Activated CD4-positive, alpha-beta T cell treated with anti-CD3 and anti-CD28 coated beads, Interleukin-2, amount 50 U/mL, for 24 hours (primary cell): ENCODE data around the gene NKX2-2.

Experiments
- DNase-seq, 2 donors: peaks; one replicate each; pipeline ENCODE4 v3.0.0-alpha.2; 2020; ENCODE audit warnings: low read depth in 1 of 2, low spot score in 1 of 2

NKX2-2 gene

GRCh38 chr20:21522481-21523280 lies 8.8 kb upstream of the NKX2-2 start:
- no peak for DNase-seq

- DNase-seq, result no peak
Measured at GRCh38 chr20:21521596-21522480, 8.0 kb upstream of the NKX2-2 start.

- no peak for DNase-seq
Measured at GRCh38 chr20:21520702-21521595, 7.1 kb upstream of the NKX2-2 start.

- no peak for DNase-seq
Measured at GRCh38 chr20:21519136-21519584, 5.3 kb upstream of the NKX2-2 start.

- DNase-seq, result no peak
Measured at GRCh38 chr20:21518292-21518991, 4.6 kb upstream of the NKX2-2 start.

- DNase-seq, result no peak
Measured at GRCh38 chr20:21517566-21518277, 3.9 kb upstream of the NKX2-2 start.

GRCh38 chr20:21516861-21517565 lies 3.1 kb upstream of the NKX2-2 start:
- no peak for DNase-seq

GRCh38 chr20:21516180-21516567 lies 2.3 kb upstream of the NKX2-2 start:
- no peak for DNase-seq

GRCh38 chr20:21515300-21516179 lies 1.7 kb upstream of the NKX2-2 start:
- no peak for DNase-seq

GRCh38 chr20:21514553-21515251 lies 838 bp upstream of the NKX2-2 start:
- DNase-seq, result no peak

GRCh38 chr20:21513181-21513663 lies 642 bp downstream of the NKX2-2 start:
- DNase-seq, result no peak

- DNase-seq, result no peak
Measured at GRCh38 chr20:21512634-21513180, 1.2 kb downstream of the NKX2-2 start.

- no peak for DNase-seq
Measured at GRCh38 chr20:21511850-21512633, 1.8 kb downstream of the NKX2-2 start.

- no peak for DNase-seq
Measured at GRCh38 chr20:21511485-21511849, 2.4 kb downstream of the NKX2-2 start.

- no peak for DNase-seq
Measured at GRCh38 chr20:21510414-21511384, 3.2 kb downstream of the NKX2-2 start.
